NCI-H526 treated with DMSO at 0.1 percent for 48 hours (cell line): ENCODE data around the gene NDUFA6.
"Not testable (repeated sequence)": the region's sequence is repeated elsewhere in the genome, so short reads cannot be mapped to it uniquely, and the experiment has no call there.

Experiments used
- DNase-seq: peaks from one replicate; lab custom pipeline; 2025; lab: John Stamatoyannopoulos, UW

Gene NDUFA6

DNA sequence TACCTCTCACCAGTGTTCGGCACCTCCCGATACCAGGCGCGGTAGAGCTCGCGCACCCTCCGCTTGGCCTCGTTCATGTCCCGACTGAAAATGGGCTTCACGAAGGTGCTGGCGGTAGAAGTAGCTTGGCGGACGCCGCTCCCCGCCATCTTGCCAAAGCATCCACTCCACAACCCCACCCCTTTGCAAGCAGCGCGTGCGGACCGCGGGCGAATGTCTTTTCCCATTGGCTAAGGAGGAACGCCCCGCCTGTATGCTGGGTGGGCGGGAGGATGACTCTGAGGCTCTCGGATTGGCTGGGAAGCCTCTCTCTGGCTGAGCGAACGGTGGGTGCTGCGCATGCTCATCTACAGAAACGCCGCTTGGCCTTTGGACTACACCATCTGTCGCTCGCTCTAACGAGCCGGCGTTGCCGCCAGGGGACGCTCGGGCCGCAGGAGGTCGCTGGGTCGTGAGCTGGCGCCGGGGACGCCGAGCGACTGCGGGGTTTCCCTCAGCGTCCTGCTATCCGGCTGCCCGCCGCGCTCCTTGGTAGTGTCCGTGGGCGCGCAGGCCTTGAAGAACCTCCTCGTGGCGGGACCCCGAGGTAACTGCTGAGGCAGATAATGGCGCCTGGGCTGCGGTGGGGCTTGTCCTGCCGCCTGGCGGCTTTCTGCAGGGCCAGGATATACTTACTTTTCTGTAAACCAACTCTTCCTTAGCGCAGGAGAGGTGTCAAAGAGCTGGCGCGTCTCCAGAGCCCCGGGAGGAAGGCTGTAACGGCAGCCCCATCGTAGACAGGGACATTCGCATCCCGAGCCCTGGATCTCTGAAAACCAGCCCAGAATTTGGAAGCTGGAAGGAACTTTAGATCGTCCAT lies at the start of gene NDUFA6:
TSS of gene NDUFA6 (minus strand) at position 177 of the 859 bp plus-strand sequence. CDS start at position 149, 28 bp downstream.
- DNase-seq = peak; percentile 95

DNA sequence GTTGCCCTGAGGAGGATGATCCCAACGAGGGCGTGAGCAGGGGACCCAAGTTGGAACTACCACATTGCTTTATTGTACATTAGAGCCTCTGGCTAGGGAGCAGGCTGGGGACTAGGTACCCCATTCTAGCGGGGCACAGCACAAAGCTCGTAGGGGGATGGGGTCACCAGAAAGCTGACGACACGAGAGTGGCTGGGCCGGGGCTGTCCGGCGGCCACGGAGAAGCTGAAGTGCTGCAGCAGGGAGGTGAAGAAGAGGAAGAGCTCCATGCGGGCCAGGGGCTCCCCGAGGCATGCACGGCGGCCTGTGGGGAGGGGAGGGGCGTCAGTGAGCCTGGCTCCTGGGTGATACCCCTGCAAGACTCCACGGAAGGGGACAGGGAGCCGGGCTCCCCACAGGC lies 49.6 kb upstream of the NDUFA6 start:
- not testable (repeated sequence) for DNase-seq

DNA sequence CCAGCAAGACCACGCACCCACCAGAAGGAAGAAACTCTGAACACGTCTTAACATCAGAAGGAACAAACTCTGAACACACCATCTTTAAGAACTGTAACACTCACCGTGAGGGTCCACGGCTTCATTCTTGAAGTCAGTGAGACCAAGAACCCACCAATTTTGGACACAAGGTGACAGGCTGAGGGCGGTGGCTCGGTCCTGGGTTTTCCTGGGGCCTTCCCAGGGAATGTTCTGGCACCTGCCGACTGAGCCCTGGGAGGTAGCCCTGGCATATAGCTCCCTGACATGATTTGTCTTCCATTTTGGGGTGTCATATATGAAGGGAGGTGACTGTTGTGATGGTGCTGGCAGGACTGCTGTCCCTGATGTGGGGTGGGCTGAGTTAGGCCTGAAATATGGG lies 48.9 kb upstream of the NDUFA6 start:
- DNase-seq = not testable (repeated sequence)

DNA sequence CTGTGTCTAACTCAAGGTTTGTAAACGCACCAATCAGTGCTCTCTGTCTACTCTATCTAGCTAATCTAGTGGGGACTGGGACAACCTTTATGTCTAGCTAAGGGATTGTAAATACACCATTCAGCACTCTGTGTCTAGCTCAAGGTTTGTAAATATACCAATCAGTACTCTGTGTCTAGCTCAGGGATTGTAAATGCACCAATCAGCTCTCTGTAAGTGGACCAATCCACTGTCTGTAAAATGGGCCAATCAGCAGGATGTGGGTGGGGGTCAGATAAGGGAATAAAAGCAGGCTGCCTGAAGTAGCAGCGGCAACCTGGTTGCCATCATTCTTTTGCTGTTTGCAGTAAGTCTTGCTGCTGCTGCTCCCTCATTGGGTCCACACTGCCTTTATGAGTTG lies 48.4 kb upstream of the NDUFA6 start:
- no peak for DNase-seq

DNA sequence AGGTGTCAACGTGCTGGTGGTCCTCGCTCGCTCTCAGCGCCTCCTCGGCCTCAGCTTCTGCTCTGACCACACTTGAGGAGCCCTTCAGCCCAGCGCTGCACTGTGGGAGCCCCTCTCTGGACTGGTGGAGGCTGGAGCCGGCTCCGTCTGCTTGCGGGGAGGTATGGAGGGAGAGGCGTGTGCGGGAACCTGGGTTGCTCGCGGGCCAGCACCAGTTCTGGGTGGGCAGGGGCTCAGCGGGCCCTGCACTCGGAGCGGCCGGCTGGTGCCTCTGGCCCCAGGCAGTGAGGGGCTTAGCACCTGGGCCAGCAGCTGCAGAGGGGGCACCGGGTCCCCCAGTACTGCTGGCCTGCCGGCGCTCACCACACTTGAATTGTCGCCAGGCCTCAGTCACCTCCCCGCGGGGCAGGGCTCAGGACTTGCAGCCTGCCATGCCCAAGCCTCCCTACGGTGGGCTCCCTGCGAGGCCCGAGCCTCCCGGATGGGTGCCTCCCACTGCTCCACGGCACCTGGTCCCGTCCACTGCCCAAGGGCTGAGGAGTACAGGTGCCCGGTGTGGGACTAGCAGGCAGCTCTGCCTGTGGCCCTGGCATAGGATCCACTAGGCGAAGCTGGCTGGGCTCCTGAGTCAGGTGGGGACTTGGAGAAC lies 47.7 kb upstream of the NDUFA6 start:
- no peak for DNase-seq

DNA sequence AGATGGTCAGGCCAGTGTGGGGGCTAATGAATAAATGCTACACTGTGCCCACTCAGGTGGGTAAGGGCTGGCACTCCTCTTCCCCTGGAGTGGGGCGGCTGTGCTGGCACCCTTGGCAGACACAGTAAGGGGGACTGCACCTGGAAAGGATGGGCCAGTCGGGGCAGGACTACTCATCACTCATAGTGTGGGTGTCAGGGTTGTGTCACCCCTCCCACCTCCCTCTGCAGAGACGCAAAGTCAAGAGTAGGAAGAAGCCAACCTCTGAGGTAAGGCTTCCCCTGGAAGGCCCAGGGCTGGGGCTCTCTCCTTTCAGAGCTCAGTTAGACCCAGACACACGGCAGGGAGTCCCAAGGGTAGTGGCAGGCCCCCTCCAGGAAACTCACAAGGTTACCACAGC lies 45.1 kb upstream of the NDUFA6 start:
- DNase-seq = not testable (repeated sequence)

- DNase-seq = no peak
Measured at GRCh38 chr22:42134100-42135020, 43.8 kb upstream of the NDUFA6 start.

DNA sequence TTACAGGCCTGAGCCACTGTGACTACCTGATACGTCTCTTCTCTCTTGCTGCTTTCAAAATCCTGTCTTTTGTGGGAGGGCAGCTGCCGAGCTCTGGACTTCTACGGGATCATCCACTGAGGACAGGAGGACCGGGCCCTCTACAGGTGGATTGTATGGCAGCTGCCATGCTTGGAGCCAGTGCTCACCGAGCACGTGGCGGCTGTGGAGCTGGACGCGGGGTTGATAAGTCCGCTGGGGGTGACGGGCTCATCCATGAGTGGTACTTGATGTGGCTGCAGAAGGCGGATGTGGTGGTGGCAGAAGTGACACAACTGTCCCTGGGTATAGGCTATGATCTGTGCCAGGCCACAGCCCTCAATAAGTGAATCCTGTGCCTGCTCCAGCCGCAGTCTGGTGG lies 41.9 kb upstream of the NDUFA6 start:
- no peak for DNase-seq

- DNase-seq = no peak
Measured at GRCh38 chr22:42131562-42131961, 41.0 kb upstream of the NDUFA6 start.

DNA sequence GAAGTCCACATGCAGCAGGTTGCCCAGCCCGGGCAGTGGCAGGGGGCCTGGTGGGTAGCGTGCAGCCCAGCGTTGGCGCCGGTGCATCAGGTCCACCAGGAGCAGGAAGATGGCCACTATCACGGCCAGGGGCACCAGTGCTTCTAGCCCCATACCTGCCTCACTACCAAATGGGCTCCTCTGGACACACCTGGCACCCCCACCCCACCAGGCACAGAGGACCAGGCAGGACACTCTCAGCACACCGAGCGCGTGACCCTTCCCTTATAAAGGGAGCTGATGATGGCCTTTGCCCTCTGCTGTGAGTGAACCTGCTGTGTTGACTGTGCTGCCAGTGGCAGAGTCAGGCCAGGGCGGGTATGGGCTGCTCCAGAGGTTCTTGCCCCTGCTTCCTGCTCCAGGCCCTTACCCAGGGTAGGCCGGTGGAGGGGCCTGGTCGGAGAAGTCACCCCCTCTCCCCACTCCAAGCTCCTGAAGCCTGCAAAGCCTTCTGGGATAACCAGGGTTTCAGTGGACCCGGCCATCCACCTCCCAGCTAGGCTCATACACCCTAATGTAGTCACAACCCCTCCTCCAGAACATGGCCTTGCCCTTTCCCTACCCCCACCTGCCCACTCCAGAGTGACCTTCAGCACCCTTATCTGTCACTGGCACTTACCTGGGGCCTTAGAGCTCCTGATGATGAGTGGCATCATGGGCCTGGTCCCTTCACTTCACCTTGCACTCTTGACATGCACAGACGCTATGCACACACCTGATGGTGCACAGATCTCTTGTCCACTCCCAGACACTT lies 40.3 kb upstream of the NDUFA6 start, which contains the start of gene CYP2D6:
TSS of gene CYP2D6 (minus strand) at position 172 of the 793 bp plus-strand sequence. CDS start at position 153, 19 bp downstream.
- not testable (repeated sequence) for DNase-seq

DNA sequence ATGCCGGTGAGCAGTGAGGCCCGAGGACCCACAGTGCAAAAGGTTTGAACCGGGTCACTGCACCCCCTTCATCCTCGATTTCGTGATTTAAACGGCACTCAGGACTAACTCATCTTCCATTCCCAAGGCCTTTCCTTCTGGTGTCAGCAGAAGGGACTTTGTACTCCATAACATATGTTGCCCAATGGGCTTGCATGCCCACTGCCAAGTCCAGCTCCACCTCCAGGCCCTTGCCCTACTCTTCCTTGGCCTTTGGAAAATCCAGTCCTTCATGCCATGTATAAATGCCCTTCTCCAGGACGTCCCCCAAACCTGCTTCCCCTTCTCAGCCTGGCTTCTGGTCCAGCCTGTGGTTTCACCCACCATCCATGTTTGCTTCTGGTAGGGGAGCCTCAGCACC lies 39.6 kb upstream of the NDUFA6 start:
- not testable (repeated sequence) for DNase-seq

GRCh38 chr22:42128776-42129694 lies 38.5 kb upstream of the NDUFA6 start:
- DNase-seq = peak; percentile 2

DNA sequence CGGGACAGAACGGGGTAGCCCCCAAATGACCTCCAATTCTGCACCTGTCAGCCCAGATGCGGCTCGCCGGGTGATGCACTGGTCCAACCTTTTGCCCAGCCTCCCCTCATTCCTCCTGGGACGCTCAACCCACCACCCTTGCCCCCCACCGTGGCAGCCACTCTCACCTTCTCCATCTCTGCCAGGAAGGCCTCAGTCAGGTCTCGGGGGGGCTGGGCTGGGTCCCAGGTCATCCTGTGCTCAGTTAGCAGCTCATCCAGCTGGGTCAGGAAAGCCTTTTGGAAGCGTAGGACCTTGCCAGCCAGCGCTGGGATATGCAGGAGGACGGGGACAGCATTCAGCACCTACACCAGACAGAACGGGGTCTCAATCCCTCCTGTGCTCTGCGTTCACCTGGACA lies 37.4 kb upstream of the NDUFA6 start:
- DNase-seq = not testable (repeated sequence)

DNA sequence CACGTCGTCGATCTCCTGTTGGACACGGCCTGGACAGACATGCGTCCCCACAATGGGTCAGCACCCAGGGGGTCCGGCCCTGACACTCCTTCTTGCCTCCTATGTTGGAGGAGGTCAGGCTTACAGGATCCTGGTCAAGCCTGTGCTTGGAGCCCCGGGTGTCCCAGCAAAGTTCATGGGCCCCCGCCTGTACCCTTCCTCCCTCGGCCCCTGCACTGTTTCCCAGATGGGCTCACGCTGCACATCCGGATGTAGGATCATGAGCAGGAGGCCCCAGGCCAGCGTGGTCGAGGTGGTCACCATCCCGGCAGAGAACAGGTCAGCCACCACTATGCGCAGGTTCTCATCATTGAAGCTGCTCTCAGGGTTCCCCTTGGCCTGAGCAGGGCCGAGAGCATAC lies 37.0 kb upstream of the NDUFA6 start:
- no peak for DNase-seq

- DNase-seq = not testable (repeated sequence)
Measured at GRCh38 chr22:42123529-42123928, 33.0 kb upstream of the NDUFA6 start.

DNA sequence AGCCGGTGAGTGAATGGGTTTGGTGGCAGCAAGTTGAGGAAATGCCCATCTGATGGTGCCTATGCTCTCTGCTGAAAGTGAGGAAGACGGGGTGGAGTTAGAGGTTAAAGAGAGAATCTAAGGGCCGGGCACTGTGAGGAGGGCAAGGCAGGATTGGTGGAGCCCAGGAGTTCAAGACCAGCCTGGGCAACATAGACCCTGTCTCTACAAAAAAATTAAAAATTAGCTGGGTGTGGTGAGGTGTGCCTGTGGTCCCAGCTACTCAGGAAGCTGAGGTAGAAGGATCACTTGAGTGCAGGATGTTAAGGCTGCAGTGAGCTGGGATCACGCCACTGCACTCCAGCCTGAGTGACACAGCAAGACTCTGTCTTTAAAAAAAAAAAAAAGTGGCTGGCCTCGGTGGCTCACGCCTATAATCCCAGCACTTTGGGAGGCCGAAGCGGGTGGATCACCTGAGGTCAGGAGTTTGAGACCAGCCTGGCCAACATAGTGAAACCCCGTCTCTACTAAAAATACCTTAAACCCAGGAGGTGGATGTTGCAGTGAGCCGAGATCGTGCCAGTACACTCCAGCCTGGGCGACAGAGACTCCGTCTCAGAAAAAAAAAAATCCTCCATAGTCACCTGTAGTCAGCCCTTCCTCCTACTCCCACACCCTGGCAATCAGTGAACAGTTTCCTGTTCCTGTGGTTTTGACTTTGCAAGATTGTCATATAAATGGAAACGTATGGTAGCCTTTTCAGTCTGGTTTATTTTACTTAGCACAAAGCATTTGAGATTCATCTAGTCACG lies 29.9 kb upstream of the NDUFA6 start:
- DNase-seq = not testable (repeated sequence)

DNA sequence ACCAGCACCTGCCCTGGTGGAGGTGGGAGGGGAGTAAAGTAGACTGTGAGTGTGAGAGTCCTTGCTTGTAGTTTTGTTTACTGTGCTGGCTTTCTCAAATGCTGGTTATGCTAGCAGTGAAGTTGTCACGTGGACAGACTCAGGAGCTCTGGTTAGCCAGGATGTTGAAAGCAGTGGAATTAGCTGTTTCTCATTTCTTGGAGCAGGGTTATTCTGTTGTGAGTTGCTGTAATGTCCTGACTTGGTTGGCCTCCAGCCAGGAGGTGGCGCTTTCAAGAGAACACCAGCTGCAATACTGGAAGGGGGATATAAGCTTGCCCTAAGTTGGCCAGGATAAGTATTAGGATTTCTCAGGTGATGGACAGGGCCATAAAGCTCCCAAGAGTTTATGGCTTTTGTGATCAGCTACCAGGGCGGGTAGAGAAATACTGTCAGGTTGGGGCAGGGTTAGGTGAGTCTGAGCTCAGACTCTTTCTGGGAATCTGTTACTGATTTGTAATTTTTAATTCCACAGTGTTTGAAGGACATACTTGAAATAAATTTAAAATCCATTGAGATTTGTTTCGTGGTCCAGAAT lies 26.4 kb upstream of the NDUFA6 start:
- no peak for DNase-seq

DNA sequence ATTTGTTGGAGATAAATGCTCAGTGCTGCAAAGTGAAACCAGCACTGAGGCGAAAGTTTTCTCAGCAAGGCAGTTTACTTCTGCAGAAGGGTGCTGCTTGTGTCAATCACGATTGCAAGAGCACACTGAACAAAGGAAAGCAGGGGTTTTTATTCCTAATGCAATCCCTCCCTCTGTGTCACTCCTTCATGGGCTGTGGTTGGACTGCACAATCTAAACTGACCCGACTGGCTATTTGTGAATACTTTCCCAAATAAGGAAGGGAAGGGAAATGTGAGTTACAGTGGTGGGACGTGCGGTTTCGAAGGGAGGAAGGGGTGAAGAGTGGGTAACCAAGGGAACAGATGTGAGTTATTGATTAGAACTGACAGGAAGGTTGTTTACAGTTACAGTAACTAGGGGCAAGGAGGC lies 24.9 kb upstream of the NDUFA6 start:
- not testable (repeated sequence) for DNase-seq

DNA sequence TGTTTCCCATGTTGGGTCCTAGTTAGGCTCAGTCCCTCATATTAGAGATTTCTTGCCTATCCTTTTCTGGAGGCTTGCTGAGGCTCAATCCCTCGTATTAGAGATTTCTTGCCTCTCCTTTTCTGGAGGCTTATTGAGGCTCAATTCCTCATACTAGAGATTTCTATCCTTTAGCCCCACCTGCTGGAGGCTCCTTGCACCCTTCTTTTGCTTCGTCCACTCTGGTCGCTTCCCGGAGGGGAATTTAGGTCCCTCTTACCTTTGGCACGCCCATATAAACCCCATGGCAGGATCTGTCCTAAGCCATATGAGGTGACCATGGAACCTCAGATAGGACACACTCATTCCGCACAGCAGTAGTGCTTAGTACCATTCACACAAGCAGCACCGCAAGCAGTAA lies 24.1 kb upstream of the NDUFA6 start:
- DNase-seq = no peak
